HuH-7 (cell line): ENCODE results near the gene CCDC82.

Experiments
- DNase-seq: peaks from one replicate; pipeline ENCODE4 v3.0.0; 2011; ENCODE audit warnings: low spot score

The CCDC82 gene

DNA sequence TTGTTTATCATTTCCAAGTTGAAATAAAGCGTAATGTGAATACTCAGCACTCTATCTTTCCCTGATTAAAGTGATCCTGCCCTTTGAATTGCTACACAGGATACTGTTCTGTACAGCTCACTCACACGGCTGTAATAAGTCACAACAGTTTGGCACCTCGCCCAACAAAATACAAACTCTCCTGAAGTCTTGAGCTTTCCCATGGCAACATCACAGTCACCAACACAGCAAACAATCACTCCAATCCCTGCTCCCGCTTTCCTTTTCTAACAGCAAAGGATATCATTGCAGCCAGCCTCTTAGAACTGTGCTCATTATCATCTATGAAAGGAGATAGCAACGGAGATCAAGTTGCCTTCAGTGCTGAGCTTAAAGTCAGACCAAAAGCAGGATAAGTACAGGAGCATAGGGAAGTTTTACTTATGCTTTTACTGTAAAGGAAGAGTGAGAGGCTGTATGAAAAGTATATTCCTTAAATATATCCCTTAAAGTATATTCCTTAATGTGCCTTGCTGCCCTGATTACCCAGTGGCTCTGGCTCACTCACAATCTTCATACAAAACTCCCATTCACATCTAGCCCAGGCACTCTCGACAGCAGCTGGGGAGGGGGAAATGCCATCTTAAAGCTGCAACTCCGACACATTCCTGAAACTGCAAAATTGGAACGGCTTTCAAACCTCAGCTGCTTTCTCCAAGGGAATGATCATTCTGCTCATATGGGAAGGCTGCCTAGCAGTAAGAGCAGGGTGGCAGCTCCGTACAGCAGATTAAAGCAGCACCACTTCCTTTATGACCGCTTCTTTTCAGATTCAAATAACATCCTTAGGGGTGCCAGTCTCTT is 82.6 kb downstream of the CCDC82 start:
- peak; percentile 2 for DNase-seq

DNA sequence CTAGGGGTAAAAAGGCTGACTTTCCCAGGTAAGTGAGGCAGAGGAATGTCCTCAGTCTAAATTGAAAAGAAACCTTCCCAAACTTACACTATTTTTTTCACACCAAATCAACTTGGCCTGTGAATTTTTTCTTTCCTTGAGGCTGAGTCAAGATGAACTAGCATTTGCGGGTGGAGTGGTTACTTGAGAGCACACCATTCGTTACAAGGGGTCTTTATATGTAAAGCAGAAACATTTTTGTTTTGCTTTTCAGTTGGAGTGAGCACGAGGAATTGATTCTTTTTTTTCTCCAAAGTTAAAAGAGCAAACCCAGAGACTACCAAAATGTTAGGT is 83.1 kb downstream of the CCDC82 start:
- DNase-seq, result no peak

DNA sequence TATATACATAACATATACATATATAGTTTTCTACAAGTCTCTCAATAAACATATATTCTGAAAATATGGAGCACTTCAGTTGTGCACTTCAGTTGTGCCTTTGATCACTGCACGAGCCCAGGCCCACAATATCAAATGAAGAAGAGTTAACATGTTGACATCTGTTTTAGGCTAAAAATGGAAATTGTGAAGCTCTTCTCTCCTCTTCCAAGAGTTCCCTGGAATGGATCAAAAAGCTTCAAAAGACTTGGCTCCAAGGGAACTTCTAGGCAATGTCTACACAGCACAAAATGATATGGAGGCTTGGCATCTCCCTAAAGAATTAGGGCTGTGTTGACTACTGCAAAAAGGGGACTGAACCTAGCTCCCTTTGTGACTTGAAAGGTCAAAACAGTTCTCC is 83.6 kb downstream of the CCDC82 start:
- no peak for DNase-seq

DNA sequence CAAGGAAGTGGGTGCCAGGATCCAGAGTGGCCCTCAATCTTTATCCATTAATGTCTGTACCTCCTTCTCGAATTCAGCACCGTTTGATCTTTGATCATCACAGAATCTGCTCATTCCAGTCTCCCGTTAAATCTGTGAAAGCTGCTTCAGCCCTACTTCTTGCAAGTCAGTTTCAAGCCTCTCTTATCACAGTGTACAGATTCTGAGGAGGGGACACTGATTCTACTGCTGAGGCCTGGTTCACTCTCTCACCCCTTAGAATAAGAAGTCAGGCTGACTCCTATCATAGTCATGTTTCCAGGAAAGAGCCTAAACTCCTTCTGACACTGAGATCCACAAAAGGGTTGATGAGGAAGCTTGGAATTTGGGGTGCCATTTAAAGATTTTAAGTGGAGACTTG is 85.7 kb downstream of the CCDC82 start:
- DNase-seq, result no peak

DNA sequence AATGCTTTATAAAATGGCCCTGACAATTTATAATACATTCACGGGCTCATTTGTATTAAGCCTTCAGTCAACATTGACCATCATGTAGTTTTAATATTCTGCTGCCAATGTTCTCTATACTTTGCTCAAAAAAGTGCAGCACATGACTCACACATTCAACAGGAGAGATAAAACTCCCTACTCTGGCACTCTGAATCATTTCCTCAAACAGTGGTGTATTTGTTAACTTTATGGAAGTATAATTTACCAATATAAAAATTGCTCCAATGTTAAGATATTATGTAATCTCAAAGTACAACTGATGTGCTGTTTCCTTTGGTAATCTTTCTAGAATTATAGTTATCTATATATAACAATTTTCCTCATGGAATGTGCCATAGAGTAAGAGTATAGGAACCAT is 86.6 kb downstream of the CCDC82 start:
- DNase-seq, result no peak
